Stromal cell of bone marrow (primary cell): Measurements from ENCODE around the gene STK32B.
"Not testable (repeated sequence)": the region's sequence is repeated elsewhere in the genome, so short reads cannot be mapped to it uniquely, and the experiment has no call there.

Source experiments
- DNase-seq: peaks from one replicate; pipeline ENCODE4 v3.0.0-alpha.2; 2012; ENCODE audit warnings: low read depth

The STK32B gene

DNA sequence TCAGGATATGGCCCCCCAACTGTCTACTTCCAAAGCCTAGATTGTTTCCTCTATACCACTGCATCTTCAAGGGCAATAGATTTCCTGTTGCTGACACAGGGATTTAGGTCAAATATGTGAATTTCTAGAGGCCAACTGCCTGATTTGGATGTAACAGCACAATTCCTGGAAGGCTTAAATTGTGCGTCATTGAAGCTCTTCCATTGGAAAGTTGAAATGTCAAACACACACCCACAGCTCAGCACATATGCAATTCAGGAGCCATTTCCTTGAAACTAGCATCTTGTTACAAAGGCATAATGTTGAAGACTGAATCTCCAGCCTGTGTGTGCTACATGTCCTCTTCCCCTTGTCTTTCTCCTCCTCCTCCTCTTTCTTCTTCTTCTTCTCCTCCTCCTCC, 158.6 kb downstream of the STK32B start:
- no peak for DNase-seq

DNA sequence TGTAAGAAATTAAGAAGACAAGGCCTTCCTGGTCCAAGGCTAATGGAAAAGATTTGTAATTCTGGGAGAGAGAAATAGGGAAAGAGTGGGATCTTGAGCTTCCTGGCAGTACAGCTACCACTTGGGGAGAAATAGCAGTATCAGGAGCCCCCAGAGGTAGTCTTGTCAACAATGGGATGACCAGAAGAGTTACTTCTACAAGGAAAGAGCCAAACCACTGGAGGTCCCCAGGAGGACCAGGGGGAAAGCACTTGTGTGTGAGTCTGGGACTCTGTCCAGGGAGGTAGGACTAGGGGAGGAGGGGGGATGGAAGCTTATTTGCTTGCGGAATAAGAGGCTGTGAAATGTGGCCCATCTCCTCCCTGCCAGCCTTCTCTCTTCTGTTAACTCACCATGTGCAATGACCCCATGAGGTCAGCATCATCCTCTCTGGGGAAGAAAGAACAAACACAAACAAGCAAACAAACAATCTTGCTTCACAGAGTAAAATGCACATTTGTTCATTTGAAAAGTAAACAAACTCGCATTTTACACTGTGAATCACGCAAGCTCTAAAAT, 160.1 kb downstream of the STK32B start:
- DNase-seq, result no peak

- no peak for DNase-seq
Observed at GRCh38 chr4:5212255-5213013, 161.2 kb downstream of the STK32B start.

DNA sequence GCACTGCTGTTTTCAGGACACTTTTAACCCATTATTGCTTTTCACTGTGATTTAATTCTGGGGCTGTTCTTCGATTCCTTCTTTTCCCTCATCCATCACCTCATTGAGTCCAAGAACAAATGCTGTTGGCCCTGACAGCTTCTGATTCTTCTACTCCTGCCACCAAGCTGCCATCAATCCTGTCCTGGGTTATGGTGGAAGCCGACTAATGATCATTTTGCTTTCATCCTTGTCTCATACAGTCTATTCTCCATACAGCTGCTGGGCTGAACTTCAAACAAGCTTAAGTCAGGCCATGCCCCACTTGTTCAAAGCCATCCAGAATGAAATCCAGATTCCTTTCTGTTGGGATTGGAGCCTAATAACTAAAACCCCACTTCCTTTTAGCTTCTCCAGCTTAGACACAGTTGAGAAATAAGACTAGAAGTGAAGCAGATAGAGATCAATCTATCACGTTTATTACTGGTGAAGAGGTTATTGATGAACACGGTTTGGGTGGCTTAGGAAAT, 161.9 kb downstream of the STK32B start:
- DNase-seq, result no peak

- DNase-seq, result no peak
Observed at GRCh38 chr4:5215321-5215720, 164.0 kb downstream of the STK32B start.

GRCh38 chr4:5217421-5217820, 166.1 kb downstream of the STK32B start:
- DNase-seq, result no peak

- DNase-seq, result no peak
Observed at GRCh38 chr4:5218376-5219069, 167.2 kb downstream of the STK32B start.

DNA sequence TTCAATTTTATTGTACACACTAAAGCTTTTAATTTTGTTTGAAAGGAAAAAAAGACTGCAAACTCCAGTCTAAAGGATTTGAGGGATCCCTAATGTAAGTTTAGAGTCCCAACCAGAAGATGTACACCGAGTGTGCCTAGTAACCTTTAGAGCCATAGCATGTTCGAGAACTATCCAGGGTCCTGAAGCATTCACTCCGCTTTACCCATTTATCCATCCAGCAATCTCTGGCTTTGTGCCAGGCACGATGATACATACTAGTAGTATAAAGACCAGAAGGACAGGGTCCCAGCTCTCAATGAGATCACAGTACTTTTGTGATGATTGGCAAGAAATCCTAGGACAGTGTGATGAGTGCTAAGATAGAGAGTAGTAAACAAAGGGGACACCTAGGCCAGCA, 168.7 kb downstream of the STK32B start:
- no peak for DNase-seq

DNA sequence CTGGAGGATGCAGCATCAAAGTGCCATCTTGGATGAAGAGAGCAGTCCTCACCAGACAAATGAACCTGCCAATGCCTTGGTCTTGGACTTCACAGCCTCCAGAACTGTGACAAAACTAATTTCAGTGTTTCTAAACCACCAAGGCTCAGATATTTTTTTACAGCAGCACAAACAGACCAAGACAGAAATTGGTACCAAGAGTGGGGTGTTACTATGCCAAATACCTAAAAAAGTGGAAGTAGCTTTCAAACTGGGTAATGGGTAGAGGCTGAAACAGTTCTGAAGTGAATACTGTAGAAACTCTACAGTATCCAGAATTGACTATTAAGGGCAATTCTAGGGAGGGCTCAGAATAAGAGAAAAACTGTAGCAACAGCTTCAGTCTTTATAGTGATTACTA, 170.8 kb downstream of the STK32B start:
- no peak for DNase-seq

DNA sequence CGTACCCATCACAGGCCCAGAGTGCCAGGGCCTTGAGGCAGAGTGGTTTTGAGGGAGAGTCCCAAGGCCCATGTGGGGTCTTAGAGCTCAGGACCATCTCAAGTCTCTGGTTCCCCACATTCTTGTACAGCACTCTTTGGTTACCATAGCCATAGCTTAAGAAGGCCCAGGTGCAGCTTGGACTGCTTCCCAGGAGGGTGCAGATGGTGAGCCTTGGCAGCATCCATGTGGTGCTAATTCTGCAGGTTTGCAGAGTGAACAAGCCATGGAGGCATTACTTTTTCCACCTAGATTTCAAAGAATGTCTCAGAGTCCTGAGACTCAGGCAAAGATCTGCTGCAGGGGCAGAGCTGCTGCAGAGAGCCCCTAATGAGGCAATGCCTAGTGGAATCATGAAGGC, 171.7 kb downstream of the STK32B start:
- no peak for DNase-seq

GRCh38 chr4:5224340-5224739, 173.1 kb downstream of the STK32B start:
- no peak for DNase-seq

DNA sequence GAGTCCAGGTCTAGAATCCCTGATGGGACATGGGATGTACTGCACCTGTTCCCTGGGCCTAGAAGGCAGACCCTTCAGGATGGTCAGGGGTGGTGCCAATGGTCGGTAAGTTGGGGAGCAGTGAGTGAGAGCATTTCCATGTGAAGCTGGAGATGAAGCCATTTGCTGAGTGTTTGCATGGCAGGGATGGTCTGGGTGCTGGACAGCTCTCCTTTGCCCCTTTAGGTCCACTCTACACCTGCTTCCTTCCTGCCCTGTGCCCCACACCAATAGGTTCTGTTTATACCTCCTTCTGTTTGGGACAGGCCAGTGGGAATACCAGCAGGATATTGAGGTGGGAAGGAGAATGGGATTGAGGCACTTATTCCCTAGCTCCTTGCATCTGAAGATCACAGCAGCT, 181.3 kb downstream of the STK32B start:
- DNase-seq, result no peak

DNA sequence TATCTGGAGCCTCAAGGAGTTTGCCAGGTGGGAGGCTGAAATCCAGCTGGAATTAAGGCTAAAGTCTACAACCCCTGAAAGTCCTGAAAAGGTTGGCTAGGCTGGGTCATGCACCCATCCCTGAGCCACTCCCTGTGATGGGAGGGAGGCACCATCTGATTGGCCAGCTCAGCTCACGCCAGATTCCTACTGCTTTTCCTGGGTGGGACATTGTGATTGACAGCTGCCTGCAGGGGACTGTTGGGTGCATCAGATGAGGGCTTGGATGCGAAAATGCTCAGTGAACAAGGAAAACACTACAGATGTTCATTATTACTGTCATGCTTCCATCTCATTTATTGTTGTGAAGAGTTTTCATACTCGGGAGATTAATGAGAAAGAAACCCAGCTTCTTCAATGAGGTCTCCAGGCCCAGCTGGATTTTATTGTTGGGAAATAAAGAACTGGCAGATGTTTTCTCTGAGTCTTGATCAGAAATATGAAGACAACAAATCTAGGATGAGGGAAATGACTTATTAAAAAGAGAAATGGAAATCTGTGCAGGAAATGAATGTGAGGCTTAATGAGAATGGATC, 185.9 kb downstream of the STK32B start:
- no peak for DNase-seq

DNA sequence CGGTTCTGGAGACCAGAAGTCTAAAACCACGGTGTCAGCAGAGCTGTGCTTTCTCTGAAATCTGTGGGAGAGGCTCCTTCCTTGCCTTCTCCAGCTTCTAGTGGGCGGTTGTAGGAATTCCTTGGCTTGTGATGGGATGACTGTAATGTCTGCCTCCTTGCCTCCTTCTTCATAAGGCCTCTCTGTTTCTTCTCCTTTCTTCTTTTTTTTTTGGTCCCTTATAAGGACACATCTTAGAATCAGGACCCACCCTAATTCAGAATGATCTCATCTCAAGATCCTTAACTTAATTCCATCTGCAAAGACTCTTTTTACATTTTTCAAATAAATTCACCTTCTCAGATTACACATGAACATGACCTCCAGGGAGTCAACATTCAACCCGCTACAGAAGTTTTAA, 186.9 kb downstream of the STK32B start:
- DNase-seq, result peak; percentile 50

DNA sequence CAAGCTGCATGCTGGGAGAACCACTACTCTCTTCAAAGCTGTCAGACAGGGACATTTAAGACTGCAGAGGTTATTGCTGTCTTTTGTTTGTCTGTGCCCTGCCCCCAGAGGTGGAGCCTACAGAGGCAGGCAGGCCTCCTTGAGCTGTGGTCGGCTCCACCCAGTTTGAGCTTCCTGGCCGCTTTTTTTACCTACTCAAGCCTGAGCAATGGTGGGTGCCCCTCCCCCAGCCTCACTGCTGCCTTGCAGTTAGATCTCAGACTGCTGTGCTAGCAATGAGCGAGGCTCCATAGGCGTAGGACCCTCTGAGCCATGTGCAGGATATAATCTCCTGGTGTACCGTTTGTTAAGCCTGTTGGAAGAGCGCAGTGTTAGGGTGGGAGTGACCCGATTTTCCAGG, 195.8 kb downstream of the STK32B start:
- not testable (repeated sequence) for DNase-seq

DNA sequence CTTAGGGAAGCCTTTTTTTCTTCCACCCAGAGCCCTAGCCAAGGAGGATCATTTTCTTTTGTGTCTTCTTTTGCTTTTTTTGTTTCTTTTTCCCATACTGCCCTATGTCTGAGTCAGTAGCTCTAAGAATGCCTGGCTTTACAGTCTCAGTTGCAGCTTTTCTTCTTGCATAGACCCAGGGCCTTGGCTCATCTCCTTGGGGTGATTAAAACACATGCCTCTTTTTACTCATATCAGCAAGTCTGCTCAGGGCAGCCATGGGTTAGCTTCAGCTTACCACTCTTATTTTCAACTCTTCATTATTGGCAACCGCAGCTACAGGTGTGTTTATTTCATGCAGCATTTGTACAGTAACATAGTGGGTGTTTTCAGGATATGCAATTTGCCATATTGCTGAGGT, 196.5 kb downstream of the STK32B start:
- DNase-seq, result no peak

DNA sequence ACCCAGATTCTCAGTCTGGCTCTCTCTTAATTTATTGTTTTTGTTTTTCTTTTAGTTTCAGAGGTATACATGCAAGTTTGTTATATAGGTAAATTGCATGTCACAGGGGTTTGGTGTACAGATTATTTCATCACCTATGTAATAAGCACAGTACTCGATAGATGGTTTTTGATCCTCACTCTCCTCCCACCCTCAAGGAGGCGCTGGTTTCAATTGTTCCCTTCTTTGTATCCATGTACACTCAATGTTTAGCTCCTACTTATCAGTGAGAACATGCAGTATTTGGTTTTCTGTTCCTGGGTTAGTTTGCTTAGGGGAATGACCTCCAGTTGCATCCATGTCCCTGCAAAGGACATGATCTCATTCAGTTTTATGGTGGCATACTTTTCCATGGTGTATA, 198.4 kb downstream of the STK32B start:
- no peak for DNase-seq

DNA sequence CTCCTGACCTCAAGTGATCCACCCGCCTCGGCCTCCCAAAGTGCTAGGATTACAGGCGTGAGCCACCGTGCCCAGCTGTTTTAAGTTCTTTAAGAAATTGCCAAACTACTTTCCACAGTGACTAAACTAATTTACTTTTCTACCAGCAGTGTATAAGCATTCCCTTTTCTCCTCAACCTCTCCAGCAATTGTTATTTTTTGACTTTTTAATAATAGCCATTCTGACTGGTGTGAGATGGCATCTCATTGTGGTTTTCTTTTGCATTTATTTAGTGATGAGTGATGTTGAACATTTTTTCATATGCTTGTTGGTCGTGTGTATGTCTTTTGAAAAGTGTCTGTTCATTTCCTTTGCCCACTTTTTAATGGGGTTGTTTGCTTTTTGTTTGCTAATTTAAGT, 199.3 kb downstream of the STK32B start:
- DNase-seq, result not testable (repeated sequence)

GRCh38 chr4:5256421-5256820, 205.1 kb downstream of the STK32B start:
- DNase-seq, result no peak

DNA sequence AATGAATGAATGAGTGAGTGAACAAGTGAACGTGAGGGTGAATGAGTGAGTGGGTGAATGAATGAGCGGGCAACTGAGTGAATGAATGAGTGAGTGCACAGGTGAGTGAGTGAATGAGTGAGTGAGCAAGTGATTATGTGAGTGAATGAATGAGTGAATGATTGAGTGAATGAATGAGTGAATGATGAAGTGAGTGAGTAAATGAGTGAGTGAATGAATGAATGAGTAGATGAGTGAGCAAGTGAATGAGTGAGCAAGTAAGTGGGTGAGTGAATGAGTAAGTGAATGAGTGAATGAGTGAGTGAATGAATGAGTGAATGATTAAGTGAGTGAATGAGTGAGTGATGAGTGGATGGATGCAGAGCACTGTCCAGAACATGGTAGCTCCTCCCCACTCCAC, 205.8 kb downstream of the STK32B start:
- no peak for DNase-seq

GRCh38 chr4:5259471-5259870, 208.2 kb downstream of the STK32B start:
- no peak for DNase-seq

DNA sequence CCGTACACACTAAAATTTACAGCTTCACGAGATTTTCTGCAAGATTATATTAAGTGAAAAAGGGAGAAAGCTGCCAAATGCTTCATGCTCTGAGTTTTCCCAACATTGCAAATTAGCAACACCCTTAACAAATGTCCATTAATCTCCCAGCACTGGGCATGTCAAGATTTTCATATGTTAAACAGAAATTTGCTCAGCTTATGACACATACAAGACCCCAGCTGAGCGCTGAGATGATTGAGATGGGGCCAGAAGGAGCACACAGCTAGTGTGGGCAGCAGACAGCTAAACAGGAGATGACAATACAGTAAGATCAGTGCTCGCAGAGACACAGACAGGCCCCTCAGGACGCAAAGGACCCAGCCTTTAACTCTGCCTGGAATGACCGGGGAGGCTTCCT, 208.8 kb downstream of the STK32B start:
- DNase-seq, result no peak

GRCh38 chr4:5261866-5262265, 210.6 kb downstream of the STK32B start:
- no peak for DNase-seq
